GM12875 (cell line): Measurements from ENCODE around the gene ING1.
A peak's percentile ranks its signal among the peaks of the same experiment; 100 is the strongest.

Experiments used
- H3K4me3 ChIP-seq: one replicate; pipeline ENCODE4 v1.5.1; 2011; ENCODE audit warnings: low read depth, low read length, control low read depth
- TF ChIP-seq, protein P1 (sequence below): IDR thresholded peaks from 2 replicates; pipeline ENCODE4 v1.5.1; 2011; ENCODE audit warnings: low read depth, mild to moderate bottlenecking, control low read depth, inconsistent platforms, low read length, moderate library complexity, borderline replicate concordance; ENCODE audit not compliant: insufficient read depth

ING1 gene

GRCh38 chr13:110712849-110713641, 455 bp upstream of the ING1 start:
- TF ChIP-seq, protein P1, sequence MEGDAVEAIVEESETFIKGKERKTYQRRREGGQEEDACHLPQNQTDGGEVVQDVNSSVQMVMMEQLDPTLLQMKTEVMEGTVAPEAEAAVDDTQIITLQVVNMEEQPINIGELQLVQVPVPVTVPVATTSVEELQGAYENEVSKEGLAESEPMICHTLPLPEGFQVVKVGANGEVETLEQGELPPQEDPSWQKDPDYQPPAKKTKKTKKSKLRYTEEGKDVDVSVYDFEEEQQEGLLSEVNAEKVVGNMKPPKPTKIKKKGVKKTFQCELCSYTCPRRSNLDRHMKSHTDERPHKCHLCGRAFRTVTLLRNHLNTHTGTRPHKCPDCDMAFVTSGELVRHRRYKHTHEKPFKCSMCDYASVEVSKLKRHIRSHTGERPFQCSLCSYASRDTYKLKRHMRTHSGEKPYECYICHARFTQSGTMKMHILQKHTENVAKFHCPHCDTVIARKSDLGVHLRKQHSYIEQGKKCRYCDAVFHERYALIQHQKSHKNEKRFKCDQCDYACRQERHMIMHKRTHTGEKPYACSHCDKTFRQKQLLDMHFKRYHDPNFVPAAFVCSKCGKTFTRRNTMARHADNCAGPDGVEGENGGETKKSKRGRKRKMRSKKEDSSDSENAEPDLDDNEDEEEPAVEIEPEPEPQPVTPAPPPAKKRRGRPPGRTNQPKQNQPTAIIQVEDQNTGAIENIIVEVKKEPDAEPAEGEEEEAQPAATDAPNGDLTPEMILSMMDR: no peak
- peak overlapping the region; percentile 88 for H3K4me3 ChIP-seq

DNA sequence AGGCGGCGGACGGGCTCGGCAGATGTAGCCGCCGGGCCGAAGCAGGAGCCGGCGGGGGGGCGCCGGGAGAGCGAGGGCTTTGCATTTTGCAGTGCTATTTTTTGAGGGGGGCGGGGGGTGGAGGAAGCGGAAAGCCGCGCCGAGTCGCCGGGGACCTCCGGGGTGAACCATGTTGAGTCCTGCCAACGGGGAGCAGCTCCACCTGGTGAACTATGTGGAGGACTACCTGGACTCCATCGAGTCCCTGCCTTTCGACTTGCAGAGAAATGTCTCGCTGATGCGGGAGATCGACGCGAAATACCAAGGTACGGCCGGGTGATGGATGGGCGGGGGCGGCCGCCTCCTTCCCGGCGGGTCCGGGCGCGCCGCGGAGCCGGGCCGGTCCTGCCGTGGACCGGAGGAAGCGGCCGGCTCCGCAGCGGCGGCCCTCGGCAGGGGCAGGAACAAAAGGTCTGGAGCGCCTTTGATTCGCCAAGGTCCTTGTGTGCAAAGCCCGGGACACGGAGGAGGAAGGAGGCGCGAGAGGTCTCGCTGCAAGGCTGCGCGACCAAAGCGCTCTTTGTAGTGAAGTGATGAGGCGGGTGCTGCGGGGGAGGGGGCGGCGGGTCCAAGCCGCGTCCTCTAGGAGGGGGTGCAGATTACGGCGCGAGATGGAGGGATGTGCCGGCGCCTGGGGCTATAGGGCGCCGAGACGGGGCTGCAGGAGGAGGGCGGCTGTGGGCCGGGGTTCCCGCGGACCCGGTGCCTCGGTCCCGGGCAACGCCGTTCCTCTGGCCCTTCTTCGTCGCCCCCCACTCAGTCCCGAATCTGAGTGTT, 689 bp downstream of the ING1 start:
- peak overlapping the region; percentile 88 for H3K4me3 ChIP-seq
- TF ChIP-seq, protein P1: peak; percentile 21; the same call in 1 of the 2 replicates

DNA sequence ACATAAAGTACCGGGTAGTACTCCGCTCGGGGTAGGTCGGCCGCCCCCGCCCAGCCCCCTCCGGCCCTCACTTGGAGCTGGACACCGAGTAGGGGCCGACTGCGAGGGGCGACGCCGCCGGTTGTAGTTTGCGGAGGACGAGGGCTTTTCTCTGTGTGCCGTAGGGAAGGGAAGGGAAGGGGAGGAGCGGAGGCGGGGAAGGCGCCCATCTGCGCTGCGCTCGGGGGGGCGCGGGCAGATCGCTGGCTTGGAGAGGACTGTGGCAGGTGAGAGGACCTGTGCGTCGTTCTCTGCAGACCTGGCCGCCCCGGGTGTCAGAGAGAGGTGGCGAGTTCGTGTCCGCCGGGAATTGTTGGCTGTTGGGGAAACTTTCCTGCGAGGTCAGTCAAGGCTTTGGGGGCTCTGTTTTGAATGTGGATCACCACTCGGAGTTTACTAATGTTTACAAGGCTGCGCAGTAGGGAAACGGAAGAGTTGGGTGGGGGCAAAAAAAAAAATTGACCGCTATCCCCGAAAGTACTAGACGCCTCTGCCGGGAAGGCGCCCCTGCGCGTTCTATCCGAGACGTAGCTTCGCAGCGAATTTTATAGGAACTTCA, 1.4 kb downstream of the ING1 start:
- H3K4me3 ChIP-seq: peak overlapping the region; percentile 88
- TF ChIP-seq, protein P1: no peak

DNA sequence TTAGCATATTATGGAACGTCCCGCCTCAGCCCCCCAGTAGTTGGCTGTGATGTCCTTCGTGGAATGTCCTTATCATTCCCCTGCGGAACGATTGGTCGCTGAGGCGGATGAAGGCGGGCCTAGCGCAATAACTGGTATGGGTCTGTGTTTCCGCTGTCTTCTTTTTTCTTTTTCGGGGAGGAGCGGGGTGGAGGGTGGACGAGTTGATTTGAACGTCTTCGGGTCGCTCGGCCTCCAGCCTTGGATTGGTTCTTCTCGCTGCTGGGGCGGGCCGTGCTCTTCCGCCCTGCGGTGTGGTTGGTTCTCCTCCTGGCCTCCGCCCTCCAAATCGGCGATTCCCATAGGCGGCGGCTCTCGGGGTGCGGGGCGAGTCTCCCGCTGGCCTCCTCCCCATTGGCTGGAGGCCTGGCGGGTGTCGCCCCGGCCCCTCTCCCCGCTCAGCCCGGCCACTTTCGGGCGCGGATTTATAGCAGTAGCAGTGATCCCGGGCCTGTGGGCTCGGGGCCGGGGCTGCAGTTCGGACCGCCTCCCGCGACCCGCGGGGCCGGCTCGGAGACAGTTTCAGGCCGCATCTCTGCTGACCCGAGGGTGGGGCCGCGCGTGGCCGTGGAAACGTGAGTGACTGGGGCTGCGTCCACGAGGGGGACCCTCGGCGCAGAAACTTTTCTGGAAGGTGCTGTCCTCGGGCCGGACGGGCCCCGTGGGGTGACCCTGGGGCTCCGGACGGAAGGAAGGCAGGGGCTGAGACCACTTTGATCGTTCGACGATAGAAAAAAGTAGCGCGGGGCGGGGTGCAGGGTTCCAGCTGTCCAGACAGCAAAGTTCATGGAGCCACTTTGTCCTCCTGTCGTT, 2.1 kb downstream of the ING1 start:
- H3K4me3 ChIP-seq: peak overlapping the region; percentile 95
- TF ChIP-seq, protein P1: peak; percentile 26; the same call in 1 of the 2 replicates

- TF ChIP-seq, protein P1: no peak
- peak overlapping the region; percentile 95 for H3K4me3 ChIP-seq
Measured at GRCh38 chr13:110716247-110716515, 2.7 kb downstream of the ING1 start.

DNA sequence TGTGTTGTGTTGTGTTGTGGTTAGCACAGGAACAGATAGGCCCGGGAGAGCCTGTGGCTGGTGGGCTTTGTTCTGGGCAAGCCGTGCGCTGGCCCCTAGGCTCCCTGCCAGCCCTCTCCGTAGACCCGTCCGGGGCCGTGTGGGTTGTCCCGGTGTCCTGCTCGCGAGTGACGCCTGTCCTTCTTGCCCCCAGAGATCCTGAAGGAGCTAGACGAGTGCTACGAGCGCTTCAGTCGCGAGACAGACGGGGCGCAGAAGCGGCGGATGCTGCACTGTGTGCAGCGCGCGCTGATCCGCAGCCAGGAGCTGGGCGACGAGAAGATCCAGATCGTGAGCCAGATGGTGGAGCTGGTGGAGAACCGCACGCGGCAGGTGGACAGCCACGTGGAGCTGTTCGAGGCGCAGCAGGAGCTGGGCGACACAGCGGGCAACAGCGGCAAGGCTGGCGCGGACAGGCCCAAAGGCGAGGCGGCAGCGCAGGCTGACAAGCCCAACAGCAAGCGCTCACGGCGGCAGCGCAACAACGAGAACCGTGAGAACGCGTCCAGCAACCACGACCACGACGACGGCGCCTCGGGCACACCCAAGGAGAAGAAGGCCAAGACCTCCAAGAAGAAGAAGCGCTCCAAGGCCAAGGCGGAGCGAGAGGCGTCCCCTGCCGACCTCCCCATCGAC, 5.7 kb downstream of the ING1 start:
- TF ChIP-seq, protein P1: no peak
- H3K4me3 ChIP-seq: no peak overlapping the region
